Right renal pelvis (tissue), 4 donors: ENCODE results near the gene EPB41. TPM values are rescaled to one million over a fixed set of nuclear protein-coding genes. Genes with fewer than 3 reads are reported as not detected.

ENCODE experiments used
- DNase-seq, 4 donors: peaks; one replicate each; pipeline ENCODE4 v3.0.0-alpha.2; 2013; ENCODE audit warnings: low read depth in 4 of 4, low spot score in 3 of 4, missing footprints in 1 of 4
- polyA plus RNA-seq, 4 donors: library from polyadenylated mRNA; unstranded; fragments of 120-200 nt; gene quantifications; one replicate each; pipeline ENCODE4 v1.2.1, GENCODE V29; 2013; ENCODE audit not compliant: insufficient read length in 4 of 4

The EPB41 gene
- polyA plus RNA-seq, 4 donors, result 46.9 to 56.5 (median 55.0) TPM

DNA sequence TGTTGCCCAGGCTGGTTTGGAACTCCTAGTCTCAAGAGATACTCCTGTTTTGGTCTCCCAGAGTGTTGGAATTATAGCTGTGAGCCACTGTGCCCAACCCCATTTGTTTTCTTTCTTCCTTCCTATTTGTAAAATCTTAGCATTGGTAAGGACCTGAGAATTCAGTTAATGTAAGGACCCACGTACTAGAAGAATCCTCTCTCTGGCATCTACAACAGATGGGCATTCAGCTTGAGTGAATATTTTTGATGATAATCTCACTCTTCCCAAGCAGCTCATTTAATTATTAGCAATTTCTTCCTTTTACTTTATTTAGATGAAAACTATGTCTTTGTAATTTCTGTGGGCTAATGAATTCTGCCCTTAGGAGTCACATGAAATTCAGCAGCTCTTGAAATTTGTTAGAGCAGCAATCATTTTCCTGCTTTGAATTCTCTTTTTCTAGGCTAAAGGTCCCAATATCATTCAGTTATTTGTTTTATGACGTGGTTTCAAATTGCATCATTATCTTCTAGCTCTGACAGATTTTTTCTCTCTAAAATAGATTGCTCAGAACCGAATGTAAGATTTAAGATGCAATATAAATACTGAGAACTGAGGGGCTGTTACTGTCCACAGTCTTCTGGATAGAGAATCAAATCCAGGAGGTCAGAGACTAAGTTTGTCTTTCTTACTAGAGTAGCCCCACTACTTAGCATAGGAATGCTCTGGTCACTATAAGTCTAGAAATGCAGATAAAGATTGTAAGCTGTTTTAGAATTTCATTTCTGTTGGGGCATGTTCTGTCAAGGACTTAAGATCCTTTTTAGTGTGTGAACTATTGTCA lies 59.4 kb downstream of the EPB41 start:
- DNase-seq, result no peak

DNA sequence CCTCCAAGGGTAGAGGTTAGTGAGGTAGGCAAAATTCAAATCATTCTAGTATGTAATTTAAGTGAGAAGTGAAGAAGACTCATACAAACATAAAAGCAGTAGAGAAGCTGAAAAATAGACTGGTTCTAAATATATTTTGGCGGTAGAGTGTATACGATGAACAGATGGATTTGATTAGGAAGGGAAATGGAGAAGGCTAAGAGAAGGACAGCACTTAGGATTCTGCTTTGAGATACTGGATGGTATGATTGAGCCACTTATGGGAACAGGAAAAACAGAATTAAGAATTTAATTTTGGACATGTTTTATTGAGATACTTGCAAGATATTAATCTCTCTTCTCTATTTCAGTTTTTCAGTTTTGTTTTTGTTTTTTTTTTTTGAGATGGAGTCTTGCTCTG lies 60.1 kb downstream of the EPB41 start:
- DNase-seq, result no peak

DNA sequence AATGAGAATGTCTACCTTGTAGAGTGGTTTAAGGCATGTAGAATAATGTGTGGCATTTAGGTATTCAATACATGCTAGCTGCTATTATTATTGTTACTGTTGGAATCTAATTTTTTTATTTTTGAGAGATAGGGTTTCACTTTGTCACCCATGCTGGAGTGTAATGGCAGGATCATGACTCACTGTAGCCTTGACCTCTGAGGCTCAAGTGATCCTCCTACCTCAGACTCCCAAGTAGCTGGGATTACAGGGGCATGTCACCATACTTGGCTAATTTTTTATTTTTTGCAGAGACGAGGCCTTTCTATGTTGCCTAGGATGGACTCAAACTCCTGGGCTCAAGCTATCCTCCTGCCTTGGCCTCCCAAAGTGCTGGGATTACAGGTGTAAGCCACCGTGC lies 61.9 kb downstream of the EPB41 start:
- no peak for DNase-seq

- no peak for DNase-seq
Observed at GRCh38 chr1:28981210-28981609, 66.8 kb downstream of the EPB41 start.

DNA sequence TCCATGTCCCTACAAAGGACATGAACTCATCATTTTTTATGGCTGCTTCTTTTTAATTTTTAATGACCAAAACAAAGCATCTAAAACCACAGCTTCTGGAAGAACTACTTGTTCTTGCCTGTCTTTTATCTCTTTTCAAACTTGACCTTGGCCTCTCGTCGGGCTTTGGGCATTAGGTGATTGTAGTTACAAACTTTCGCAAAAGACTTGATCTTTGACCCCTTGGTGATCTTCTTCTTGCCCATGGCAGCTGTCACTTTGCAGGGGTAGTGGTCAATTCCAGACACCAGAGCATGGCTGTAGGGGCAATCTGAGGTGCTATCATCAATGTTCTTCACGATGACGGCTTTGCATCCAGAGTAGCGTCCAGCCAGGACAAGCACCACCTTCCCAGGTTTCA lies 67.8 kb downstream of the EPB41 start:
- DNase-seq, result no peak

DNA sequence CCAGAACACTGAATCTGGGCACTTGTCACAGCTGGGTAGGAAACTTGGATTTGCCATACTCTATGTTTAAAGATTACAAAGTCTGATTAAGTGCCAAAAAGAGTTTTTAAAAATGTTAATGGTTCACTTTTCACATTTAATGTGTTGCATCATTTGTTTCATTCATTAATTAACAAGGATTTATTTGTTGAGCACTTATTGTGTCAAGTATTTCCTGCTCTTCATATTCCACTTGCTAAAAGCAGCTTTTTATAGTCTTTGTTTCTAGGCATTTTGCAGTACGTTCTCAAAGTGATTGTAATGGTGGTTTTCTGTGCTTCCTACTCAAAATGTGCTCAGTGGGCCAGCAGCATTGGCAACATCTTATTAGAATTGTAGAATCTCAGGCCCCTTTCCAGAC lies 68.7 kb downstream of the EPB41 start:
- no peak for DNase-seq

DNA sequence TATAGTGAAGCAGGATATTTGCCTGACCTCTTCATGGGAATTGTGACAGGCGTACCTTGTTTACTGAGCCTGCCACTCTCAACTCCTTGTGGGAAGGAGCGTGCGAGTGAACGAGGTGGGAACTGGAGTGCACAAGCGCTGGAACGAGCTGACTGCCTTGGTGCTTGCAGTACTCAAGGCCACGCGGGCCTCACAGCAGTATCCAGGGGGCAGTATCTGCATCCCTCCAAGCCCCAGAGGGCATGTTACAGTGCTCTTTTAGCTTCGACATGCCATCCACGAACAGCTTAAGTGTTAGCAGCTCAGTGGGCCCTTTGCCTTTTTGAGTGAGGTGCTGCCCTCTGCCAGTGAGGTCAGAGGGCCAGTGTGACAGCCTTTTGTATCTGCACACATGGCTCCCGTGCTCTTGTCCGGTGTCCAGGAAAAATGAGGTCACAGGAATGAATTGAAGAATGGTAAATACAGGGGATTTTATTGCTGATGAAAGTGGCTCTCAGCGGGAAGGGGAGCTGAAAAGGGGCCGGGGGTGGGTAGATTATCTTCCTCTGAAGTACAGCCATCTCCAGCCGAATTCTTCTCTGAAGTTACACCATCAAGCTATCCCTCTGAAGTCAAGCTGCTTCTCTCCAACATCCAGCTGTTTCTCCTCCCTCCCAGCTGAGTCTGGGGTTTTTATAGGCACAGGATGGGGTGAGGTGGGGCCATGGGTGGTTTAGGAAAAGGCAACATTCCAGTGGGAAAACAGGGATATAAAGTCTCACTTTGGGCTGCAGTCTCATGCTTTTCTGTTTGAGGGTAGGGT lies 69.3 kb downstream of the EPB41 start:
- no peak for DNase-seq

- no peak for DNase-seq
Observed at GRCh38 chr1:28984311-28984684, 69.9 kb downstream of the EPB41 start.

- no peak for DNase-seq
Observed at GRCh38 chr1:28985427-28985826, 71.1 kb downstream of the EPB41 start.

DNA sequence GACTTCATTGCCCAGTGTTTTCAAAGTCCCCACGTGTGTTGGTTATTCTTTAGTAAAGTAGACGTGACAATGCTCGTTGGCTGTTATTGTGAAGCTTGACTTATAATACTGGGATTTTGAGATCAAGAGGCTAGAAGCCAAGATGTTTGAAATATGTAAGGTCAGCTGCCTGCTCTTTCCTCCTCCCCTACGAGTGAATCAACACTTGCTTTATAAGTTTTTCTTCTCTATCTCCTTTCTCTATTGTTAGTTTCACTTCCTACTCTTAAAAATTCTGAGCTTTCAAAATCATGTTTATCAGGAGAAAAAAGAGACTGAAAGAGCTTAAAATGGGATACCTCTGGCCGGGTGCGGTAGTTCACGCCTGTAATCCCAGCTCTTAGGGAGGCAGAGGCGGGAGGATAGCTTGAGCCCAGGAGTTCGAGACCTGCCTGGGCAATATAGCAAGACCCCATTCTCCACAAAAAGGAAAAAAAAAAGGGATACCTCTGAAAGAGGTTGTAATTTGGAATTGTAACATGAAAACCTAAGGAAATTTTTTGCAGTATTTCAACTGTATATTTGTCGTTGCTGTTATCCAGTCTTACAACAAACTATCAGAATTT lies 72.0 kb downstream of the EPB41 start:
- no peak for DNase-seq

- DNase-seq, result no peak
Observed at GRCh38 chr1:29002792-29003191, 88.4 kb downstream of the EPB41 start.

DNA sequence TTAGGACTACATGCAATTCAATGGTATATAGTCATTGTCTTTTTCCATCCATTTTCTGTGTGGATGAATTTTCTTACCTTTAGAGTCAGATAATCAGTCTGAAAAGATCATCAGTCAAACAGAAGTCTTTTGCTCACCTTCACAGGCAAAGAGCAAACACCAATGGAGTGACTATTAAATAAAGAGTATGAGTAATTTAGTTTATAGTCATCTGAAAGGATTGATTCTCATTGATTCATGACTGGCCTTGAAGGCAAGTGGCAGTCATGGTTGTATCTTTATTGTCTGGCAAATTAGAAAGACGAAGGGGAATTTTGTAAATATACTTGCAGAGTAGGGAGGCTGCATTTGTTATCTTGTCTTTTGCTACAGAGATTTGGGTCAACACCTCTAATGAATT lies 89.9 kb downstream of the EPB41 start:
- no peak for DNase-seq

GRCh38 chr1:29004798-29005197 lies 90.4 kb downstream of the EPB41 start:
- DNase-seq, result no peak

DNA sequence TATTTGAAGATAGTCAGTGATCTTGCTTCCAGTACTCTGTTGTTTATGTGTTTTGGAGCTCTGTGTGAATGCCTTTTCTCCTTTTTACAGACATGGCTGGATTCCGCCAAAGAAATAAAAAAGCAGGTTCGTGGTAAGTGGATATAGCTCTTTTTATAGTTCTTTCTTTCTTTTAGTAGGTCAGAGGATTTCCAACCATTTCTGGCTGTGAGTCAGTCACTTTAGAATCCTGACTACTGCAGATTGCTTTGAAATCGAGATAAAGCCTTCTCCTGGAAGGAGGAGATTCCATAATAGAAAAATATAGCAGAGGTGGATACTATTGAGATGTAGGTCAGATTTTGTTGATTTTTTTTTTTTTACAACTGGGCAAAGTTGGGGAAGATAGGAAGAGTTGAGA lies 97.4 kb downstream of the EPB41 start:
- no peak for DNase-seq

- DNase-seq, result no peak
Observed at GRCh38 chr1:29017235-29017634, 102.9 kb downstream of the EPB41 start.

DNA sequence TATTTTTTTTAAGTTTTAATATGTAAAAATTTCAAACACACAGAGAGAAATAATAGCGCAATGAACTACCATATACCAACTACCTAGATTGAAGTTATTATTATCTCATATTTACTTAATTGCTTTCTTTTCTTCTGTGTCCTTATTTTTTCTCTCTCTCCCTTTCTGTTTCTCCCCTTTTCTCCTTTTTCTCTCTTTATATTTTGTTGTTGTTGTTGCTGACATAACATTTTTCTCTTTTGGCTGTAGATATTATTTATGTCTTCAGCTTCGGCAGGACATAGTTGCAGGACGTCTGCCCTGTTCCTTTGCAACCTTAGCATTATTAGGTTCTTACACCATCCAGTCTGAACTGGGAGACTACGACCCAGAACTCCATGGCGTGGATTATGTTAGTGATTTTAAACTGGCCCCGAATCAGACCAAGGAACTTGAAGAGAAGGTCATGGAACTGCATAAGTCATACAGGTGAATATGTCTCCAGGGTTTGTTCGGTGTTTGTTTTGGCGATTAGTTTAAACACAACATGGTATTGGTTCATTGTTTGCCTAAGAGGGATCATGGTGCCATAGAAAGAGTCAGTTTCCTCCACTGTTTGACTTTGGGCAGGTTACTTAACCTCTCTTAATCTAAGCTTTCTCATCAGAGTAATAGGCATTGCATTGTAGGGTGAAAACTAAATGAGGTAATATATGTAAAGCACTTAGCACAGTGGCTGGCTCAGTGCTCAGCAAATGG lies 103.8 kb downstream of the EPB41 start:
- no peak for DNase-seq

GRCh38 chr1:29022620-29023019 lies 108.3 kb downstream of the EPB41 start:
- no peak for DNase-seq

DNA sequence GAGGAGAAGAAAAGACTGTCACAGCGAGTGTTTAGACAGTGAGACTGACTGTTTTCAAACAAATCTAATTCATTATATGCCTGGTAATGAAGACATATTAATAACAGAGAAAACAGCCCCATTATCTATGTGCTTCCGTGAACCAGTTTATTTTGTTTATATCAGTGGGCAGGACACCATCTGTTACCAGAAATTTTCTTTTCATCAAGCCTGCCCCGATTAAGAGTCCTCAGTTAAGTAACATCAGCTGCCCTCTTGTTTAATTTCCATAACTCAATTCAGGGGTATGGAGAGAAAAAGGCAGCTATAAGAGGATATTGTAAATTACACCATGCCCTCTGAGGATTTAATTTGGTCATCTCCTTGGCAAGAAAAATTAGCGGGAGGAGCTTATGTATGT lies 115.3 kb downstream of the EPB41 start:
- no peak for DNase-seq

DNA sequence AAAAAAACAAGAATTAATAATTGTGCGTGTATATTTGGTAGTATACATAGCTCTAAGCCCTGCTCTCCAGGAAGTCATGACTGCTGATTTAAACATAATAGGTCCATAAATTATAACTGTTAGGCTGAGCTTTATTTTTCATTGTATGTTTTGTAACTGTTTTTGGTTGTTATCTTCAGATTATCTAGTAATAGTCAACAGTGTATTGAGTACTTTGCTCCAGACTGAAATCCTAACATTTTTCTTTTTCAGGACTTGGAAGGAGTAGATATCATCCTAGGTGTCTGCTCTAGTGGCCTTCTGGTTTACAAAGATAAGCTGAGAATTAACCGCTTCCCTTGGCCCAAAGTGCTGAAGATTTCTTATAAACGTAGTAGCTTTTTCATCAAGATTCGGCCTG lies 118.5 kb downstream of the EPB41 start:
- DNase-seq, result no peak

- DNase-seq, result peak in 1 of 4 donors; percentile 32
Observed at GRCh38 chr1:29033829-29034466, 119.6 kb downstream of the EPB41 start.
